CD14-positive monocyte (primary cell): Measurements from ENCODE around the gene PAX9. TPM values are rescaled to one million over a fixed set of nuclear protein-coding genes. Genes with fewer than 3 reads are reported as not detected.
"Not testable (repeated sequence)": the region's sequence is repeated elsewhere in the genome, so short reads cannot be mapped to it uniquely, and the experiment has no call there.

ENCODE experiments used
- DNase-seq, 3 donors: peaks; one replicate each; pipeline ENCODE4 v3.0.0-alpha.2; 2011 to 2022
- H2AFZ ChIP-seq: 2 replicates; pipeline ENCODE4 v1.6.0; 2012; ENCODE audit warnings: mild to moderate bottlenecking, low read depth, low read length, inconsistent platforms; ENCODE audit not compliant: insufficient read depth, poor library complexity, severe bottlenecking
- H3K27ac ChIP-seq, 2 donors: 1 replicate in 1 of 2; 2 replicates in 1 of 2; pipeline ENCODE4 v1.5.1; 2012 to 2013; ENCODE audit warnings: low read length in 2 of 2, control low read depth in 1 of 2, inconsistent platforms in 1 of 2, low read depth in 1 of 2, mild to moderate bottlenecking in 1 of 2
- H3K27me3 ChIP-seq, 2 donors: one replicate each; pipeline versions ENCODE4 v1.6.0 to v1.6.1; 2011 to 2013; ENCODE audit warnings: low read length in 2 of 2; ENCODE audit not compliant: control insufficient read depth in 2 of 2, insufficient read depth in 2 of 2
- H3K36me3 ChIP-seq, 2 donors: replicated peaks in 1 of 2; 1 replicate in 1 of 2; 2 replicates in 1 of 2; pipeline versions ENCODE4 v1.5.1 to v1.6.1; 2012 to 2013; ENCODE audit warnings: low read length in 2 of 2, control low read depth in 1 of 2, inconsistent platforms in 1 of 2, mild to moderate bottlenecking in 1 of 2; ENCODE audit not compliant: insufficient read depth in 2 of 2, control insufficient read depth in 1 of 2
- H3K4me1 ChIP-seq, 2 donors: 1 replicate in 1 of 2; 2 replicates in 1 of 2; pipeline versions ENCODE4 v1.5.1 to v1.6.1; 2012 to 2013; ENCODE audit warnings: low read length in 2 of 2, control low read depth in 1 of 2, inconsistent platforms in 1 of 2, mild to moderate bottlenecking in 1 of 2, moderate library complexity in 1 of 2; ENCODE audit not compliant: insufficient read depth in 2 of 2, control insufficient read depth in 1 of 2
- H3K4me2 ChIP-seq: replicated peaks from 2 replicates; pipeline ENCODE3; 2012; ENCODE audit warnings: low read length, moderate library complexity, mild to moderate bottlenecking; ENCODE audit not compliant: poor library complexity, severe bottlenecking; ENCODE audit errors: extremely low read depth
- H3K4me3 ChIP-seq, 3 experiments: fragments of 200-600 bp in 1 of 3; sonication (generic) in 1 of 3; replicated peaks in 1 of 3; 1 replicate in 2 of 3; 2 replicates in 1 of 3; pipeline ENCODE4 v1.5.1; 2011 to 2013; ENCODE audit warnings: low read length in 3 of 3, mild to moderate bottlenecking in 3 of 3, control low read depth in 2 of 3, low read depth in 2 of 3, inconsistent platforms in 1 of 3, moderate library complexity in 1 of 3
- H3K79me2 ChIP-seq: 2 replicates; pipeline ENCODE4 v1.6.0; 2012; ENCODE audit warnings: mild to moderate bottlenecking, control low read depth, inconsistent platforms, low read length, moderate library complexity; ENCODE audit not compliant: insufficient read depth
- H3K9ac ChIP-seq: 2 replicates; pipeline ENCODE4 v1.6.0; 2017; ENCODE audit warnings: low read length, mild to moderate bottlenecking; ENCODE audit not compliant: insufficient read depth, poor library complexity, severe bottlenecking
- H3K9me3 ChIP-seq, 2 donors: replicated peaks in 1 of 2; 1 replicate in 1 of 2; 2 replicates in 1 of 2; pipeline versions ENCODE4 v1.5.1 to v1.6.1; 2012 to 2013; ENCODE audit warnings: low read length in 2 of 2, control low read depth in 1 of 2; ENCODE audit not compliant: control insufficient read depth in 1 of 2, insufficient read depth in 1 of 2
- H4K20me1 ChIP-seq: 2 replicates; pipeline ENCODE4 v1.6.0; 2012; ENCODE audit warnings: mild to moderate bottlenecking, low read length, control low read depth, moderate library complexity; ENCODE audit not compliant: insufficient read depth
- H3K27ac Mint-ChIP-seq, 7 donors: one replicate each; pipeline ENCODE4 v1.8.0; 2020; ENCODE audit warnings: mild to moderate bottlenecking in 7 of 7, mixed read lengths in 7 of 7, moderate library complexity in 6 of 7, inconsistent platforms in 2 of 7
- H3K27me3 Mint-ChIP-seq, 3 donors: one replicate each; pipeline ENCODE4 v1.8.0; 2021 to 2022; ENCODE audit warnings: low read depth in 3 of 3, mild to moderate bottlenecking in 3 of 3, mixed read lengths in 3 of 3, moderate library complexity in 3 of 3, inconsistent platforms in 1 of 3
- H3K36me3 Mint-ChIP-seq, 2 donors: one replicate each; pipeline ENCODE4 v1.8.0; 2020; ENCODE audit warnings: mixed read lengths in 2 of 2, inconsistent platforms in 1 of 2, mild to moderate bottlenecking in 1 of 2
- H3K4me1 Mint-ChIP-seq: one replicate; pipeline ENCODE4 v1.8.0; 2020; ENCODE audit warnings: mild to moderate bottlenecking, mixed read lengths
- H3K4me3 Mint-ChIP-seq, 2 donors: one replicate each; pipeline ENCODE4 v1.8.0; 2020; ENCODE audit warnings: mild to moderate bottlenecking in 2 of 2, mixed read lengths in 2 of 2, moderate library complexity in 1 of 2
- H3K9me3 Mint-ChIP-seq, 7 donors: one replicate each; pipeline ENCODE4 v1.8.0; 2020 to 2022; ENCODE audit warnings: mixed read lengths in 7 of 7, mild to moderate bottlenecking in 6 of 7, moderate library complexity in 6 of 7, inconsistent platforms in 2 of 7
- CTCF ChIP-seq: fragments of 200-600 bp; IDR thresholded peaks from one replicate; pipeline ENCODE4 v1.8.0; 2022; ENCODE audit warnings: antibody characterized with exemption, mild to moderate bottlenecking
- WGBS: methylation state at CpG from one replicate; pipeline ENCODE4 v1.1.5; 2013; ENCODE audit warnings: missing lambda C conversion rate; ENCODE audit not compliant: insufficient coverage; 5-methylcytosine and 5-hydroxymethylcytosine counted together
- intact Hi-C, 2 donors: fragments of 100-400 bp; cut with micrococcal nuclease; formaldehyde crosslinking; loops; one replicate each; pipeline versions ENCODE4 v1.15.0 to v1.15.1; 2023
- polyA plus RNA-seq, 3 donors: library from polyadenylated mRNA; depleted of rRNA in 1 of 3; unstranded in 2 of 3; stranded (reverse) in 1 of 3; fragments of 300-500 nt in 2 of 3; fragments of >200 nt in 1 of 3; fragmentation: Illumina TruSeq in 2 of 3; gene quantifications; 1 replicate in 2 of 3; 2 replicates in 1 of 3; pipeline ENCODE4 v1.2.3, GENCODE V29; 2012 to 2021

The PAX9 gene
- polyA plus RNA-seq, 3 donors: not detected

- H3K4me1 Mint-ChIP-seq: no peaks in the 10 kb centered on the region
- no CpG with 5 or more reads among the region's 1 CpG for WGBS
- no peak for DNase-seq
These were observed 28.8 kb downstream of the PAX9 start for GRCh38 chr14:36690311-36691040.

GRCh38 chr14:36699420-36699819, 37.8 kb downstream of the PAX9 start:
- H3K4me3 ChIP-seq, H3K79me2 ChIP-seq, H3K9ac ChIP-seq, intact Hi-C loops, H3K4me2 ChIP-seq, H3K27ac ChIP-seq, H2AFZ ChIP-seq, H3K9me3 ChIP-seq, DNase-seq, H3K36me3 Mint-ChIP-seq, H3K4me1 Mint-ChIP-seq, H3K4me3 Mint-ChIP-seq, H3K4me1 ChIP-seq, H3K27me3 ChIP-seq, H4K20me1 ChIP-seq, H3K36me3 ChIP-seq, H3K27ac Mint-ChIP-seq, H3K27me3 Mint-ChIP-seq: not testable (repeated sequence)
- peaks cover 0 to 20% (median 4%) of the 10 kb centered on the region in 7 donors for H3K9me3 Mint-ChIP-seq
- 83% methylated on average over 7 of the region's 7 CpGs for WGBS

More at GRCh38 chr14:36690311-36691040, 28.8 kb downstream of the PAX9 start:
- Histone ChIP-seq H3K27me3 (peaks cover 0 to 2% of the 10 kb centered on the region in 2 donors), H3K9me3 (no peaks in the 10 kb centered on the region), H4K20me1 (no peaks in the 10 kb centered on the region), H3K79me2 (no peaks in the 10 kb centered on the region), H3K4me1 (no peaks in the 10 kb centered on the region), H3K4me3 (no peak overlapping the region), H3K36me3 (no peaks in the 10 kb centered on the region), H3K9ac (no peak overlapping the region), H3K27ac (no peak overlapping the region), H2AFZ (no peak overlapping the region), H3K4me2 (no peak overlapping the region)
- no peak overlapping the region for H3K27ac Mint-ChIP-seq
- H3K36me3 Mint-ChIP-seq: no peaks in the 10 kb centered on the region
- no peak overlapping the region for H3K4me3 Mint-ChIP-seq
- no peak for TF ChIP-seq CTCF
- peaks cover 0 to 7% (median 3%) of the 10 kb centered on the region in 7 donors for H3K9me3 Mint-ChIP-seq
- no peaks in the 10 kb centered on the region for H3K27me3 Mint-ChIP-seq
- intact Hi-C loops: no loop called here
